T-helper 1 cell treated with Interleukin-12 subunit alpha and Interleukin-12 subunit beta and Interleukin-4 antibody, amounts not matched to agents 30 ng/mL and 1 ng/mL, for 36 hours (primary cell): ENCODE measurements around the gene TOX3. TPM values are rescaled to one million over a fixed set of nuclear protein-coding genes. Genes with fewer than 3 reads are reported as not detected.

ENCODE experiments used
- intact Hi-C: fragments of 100-400 bp; cut with micrococcal nuclease; formaldehyde crosslinking; loops from one replicate; pipeline ENCODE4 v1.15.1; 2024
- total RNA-seq: library from RNA; stranded (reverse); gene quantifications from 2 replicates; pipeline ENCODE4 v1.2.3, GENCODE V29; 2022

Gene TOX3
- total RNA-seq, 1 donor from 2014 or later: not detected

- intact Hi-C loops: no loop called here
Measured at GRCh38 chr16:52538511-52538910, 8.4 kb downstream of the TOX3 start.

- intact Hi-C loops: no loop called here
Measured at GRCh38 chr16:52537516-52537915, 9.4 kb downstream of the TOX3 start.

- intact Hi-C loops: no loop called here
Measured at GRCh38 chr16:52535076-52535475, 11.9 kb downstream of the TOX3 start.

DNA sequence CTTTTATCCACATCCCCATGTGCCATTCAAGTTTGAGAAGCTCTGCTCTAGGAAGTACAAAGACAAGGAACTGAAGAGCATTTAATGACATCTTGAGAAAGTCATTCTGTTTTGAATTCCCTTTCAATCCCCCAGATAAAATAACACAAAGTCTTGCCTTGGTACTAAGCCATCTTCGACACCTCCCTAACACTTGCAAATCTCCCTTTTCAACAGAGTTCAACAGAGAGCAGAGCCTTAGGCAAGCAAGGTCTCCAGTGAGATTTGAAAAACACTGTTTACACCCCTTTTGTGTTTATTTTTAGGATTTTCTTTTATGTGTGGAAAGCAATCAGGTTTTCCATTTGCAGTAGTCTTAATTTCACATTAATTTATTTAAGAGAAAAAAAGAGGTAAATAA, 13.6 kb downstream of the TOX3 start:
- intact Hi-C loops: no loop called here

DNA sequence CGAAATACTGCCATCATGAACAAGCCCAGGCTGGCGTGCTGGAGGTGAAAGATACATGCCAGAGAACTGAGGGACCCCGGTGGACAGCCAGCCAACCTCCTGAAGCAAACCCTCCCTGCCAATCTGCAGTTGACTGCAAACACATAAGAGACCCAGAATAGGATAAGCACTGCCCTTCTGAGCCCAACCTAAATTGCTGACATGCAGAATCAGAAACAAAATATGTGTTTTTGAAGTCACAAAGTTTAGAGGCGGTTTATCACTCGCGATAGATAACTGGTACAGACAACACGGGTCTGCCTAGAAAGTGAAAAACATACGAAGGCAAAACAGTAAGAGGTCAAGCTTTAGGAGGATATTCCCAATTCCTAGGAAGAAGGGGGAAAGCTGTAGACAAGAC, 14.6 kb downstream of the TOX3 start:
- intact Hi-C loops: no loop called here

DNA sequence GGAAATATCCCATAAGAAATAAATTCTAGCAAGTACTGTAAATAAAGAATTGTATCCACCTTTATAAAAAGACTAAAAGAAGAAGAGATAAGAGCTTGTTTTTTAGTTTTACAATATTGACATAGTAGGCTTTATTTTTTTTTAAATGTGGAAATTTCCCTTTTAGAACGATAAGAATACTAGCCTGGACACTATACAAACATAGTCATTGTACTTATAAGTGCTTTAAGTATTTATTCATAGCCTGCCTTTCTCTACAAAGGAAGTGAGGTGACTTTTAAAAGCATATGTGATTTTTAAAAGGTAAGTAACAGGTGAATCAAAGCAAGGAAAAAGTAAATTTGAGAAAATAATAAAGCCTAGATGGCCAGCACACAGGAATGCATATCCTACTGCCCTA, 17.7 kb downstream of the TOX3 start:
- intact Hi-C loops: no loop called here

DNA sequence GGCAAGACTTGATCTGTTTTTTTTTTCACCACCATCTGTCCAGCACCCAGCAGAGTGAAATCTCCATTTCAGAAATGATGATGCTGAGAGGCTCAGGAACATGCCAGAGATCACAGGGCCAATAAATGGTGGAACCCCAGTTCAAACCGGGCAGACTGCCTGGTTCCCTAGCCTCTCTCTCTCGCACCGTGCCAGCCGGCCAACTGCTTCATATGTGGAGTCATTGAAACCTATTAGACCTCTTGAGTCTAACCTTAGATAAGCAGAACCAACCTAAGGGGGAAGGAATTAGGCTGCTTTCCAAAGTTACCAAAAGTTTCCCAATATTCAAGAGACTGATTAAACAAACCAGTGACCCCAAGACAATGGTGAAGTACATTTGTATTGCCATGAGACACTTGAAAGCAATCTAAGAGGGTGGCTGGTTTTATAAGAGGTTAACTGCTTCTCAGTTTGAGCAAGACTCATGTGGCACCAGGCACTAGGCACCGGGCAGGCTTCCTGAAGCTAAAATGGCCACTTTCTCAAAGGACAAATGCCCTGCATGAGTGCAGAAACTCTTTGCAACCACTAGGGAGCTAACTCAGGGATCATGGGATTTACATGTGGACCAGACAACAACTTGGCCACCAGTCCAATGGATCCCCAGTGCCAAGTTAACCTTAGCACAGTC, 18.4 kb downstream of the TOX3 start:
- intact Hi-C loops: no loop called here

DNA sequence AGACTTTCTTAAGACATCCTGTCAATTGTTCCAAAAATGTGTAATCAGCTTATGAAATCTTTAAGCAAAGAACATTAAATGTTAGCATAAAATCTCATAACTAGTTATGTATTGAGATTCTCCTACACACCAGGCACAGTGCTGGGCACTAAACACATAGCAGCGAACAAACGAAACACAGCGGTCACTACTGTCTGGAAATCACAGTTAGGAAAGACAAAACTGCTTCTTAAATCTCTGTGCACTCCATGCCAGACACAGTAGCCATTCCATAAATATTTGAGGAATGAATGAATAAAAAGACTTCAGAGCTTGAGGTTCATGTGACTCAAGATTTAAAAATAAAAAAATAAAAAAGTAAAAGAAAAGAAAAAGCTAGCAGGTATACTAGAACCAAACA, 20.1 kb downstream of the TOX3 start:
- intact Hi-C loops: no loop called here

DNA sequence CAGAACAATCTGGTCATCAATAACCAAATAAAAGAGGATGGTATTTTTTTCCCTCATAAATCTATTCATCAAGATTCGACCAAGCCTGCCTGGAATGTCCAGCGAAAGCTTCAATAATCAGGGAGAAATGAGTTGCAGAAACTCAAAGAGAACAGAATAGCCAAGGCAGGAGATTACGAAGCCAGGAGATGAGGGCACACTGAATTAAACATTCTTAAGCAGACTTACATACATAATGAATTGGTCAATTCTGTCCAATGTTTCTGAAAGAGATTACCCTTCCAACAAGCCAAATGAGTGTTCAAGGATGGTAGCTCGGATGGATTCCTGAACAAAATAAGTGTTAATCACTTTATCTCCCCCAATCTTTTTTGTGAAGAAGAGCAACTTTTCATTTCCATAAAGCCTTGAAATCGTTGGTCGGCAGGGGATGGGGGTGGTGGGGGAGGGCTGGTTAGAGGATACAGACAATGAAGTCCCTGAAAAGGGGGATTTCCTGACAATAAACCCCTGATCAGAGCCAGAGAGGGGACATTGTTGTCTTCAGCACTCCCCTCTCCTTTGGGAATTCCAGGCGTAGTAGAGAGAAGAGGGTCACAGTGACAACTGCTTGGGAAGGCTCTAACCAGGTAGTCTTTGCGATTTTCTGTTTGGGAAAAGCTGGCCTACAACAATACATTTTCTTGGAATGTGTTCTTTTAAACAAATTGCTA, 20.7 kb downstream of the TOX3 start:
- intact Hi-C loops: no loop called here

- intact Hi-C loops: no loop called here
Measured at GRCh38 chr16:52521570-52521969, 25.4 kb downstream of the TOX3 start.

- intact Hi-C loops: loop anchor here (10.0 kb wide), 1 partner anchor 64 kb away; no protein-coding TSS in a partner anchor
Measured at GRCh38 chr16:52518884-52519283, 28.1 kb downstream of the TOX3 start.

- intact Hi-C loops: loop anchor here (10.0 kb wide), 1 partner anchor 60 kb away; no protein-coding TSS in a partner anchor
Measured at GRCh38 chr16:52515068-52515671, 31.8 kb downstream of the TOX3 start.

DNA sequence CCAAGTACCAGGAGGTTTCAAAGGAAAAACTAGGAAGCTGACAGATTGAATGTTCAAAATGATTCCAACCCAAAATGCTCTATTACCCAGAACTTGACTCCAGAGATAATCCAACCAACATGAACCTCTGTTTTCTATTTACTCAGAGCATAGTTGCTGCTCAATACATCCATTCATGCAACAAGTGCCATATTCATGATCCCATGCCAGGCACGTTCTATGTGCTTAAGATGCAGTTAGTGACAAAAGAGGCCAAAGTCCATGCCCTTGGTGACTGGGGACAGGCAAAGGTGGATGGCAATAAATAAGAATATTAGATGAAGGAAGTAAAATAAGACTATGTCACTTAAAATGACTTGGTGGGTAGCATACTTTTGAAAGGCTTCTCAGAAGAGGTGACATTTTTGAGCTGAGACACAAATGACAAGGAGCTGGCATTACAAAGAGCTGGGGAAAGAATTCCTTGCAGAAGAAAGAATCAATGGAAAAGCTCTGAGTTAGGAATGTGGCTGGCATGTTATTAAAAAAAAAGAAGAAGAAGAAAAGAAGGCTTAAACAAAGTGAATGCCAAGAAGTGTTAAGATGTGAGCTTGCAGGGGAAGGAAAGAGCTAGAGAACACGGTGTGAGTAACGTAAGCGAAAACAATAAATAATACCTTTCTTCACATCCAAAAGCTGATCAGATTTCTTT, 34.5 kb downstream of the TOX3 start:
- intact Hi-C loops: loop anchor here (10.0 kb wide), 1 partner anchor 58 kb away; no protein-coding TSS in a partner anchor

- intact Hi-C loops: no loop called here
Measured at GRCh38 chr16:52501746-52502145, 45.2 kb downstream of the TOX3 start.

DNA sequence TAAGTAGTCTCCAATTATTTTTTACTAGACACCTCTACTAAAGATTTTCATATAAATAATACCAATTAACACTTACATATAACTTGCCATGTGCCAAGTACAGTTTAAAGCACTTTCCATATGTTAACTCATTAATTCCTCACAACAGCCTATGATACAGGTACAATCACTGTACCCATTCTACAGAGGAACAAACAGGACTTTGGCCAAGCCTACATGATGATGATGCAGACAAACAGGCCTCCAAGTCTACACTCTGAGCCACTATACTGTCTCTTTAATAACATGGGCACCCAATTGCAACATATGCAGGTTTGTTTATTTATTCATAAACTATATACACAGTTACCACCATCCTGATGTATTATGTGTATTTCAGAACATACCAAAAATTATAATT, 46.0 kb downstream of the TOX3 start:
- intact Hi-C loops: no loop called here

DNA sequence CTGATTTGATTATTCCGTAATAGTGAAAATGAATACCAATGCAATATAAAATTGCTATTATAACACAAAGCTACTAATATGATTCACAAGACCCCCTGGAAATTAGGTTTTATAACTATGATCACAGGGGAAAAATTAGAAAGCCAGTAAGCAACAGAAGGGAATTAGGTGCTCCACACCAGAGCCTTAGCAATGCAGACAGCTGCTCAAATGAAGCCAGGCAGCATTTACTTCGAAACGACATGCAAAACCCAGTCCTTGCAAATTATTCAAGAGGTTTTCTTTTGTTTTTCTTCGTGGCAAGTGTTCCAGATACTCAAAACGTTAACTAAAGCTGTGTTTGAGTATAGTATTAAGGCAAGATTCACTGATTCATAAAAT, 47.9 kb downstream of the TOX3 start:
- intact Hi-C loops: no loop called here

DNA sequence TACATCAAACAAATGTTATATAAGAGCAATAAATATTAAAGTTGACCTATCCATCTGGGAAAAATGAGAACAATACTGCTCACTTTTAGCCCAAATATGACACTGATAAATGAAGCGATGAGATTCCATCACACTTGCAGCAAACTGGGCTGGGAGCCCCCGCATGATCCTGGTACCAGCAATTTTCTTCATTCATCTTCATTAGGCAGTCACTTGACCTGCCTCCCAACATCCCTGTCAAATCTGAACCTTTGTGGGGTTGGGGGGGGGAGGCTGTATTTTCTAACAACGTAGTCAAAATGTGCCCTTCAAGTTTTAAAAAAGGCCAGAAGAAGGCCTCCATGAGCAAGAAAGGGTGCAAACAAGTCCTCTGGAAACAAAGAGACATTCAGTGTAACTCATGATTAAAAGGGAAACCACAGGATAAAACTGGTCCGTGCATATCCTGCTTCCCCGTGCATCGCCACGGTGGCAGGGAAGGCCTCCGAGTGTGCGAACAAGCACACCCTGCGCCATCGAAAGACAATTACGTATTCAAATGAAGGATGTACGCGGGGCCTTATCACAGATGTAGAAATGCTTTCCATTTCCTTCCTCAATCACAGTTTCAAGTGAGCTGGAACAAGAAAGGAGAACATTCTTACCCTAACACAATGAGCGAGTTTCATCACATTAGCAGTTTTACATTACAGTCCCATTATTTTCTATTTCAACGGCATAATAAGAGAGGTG, 48.4 kb downstream of the TOX3 start:
- intact Hi-C loops: no loop called here

DNA sequence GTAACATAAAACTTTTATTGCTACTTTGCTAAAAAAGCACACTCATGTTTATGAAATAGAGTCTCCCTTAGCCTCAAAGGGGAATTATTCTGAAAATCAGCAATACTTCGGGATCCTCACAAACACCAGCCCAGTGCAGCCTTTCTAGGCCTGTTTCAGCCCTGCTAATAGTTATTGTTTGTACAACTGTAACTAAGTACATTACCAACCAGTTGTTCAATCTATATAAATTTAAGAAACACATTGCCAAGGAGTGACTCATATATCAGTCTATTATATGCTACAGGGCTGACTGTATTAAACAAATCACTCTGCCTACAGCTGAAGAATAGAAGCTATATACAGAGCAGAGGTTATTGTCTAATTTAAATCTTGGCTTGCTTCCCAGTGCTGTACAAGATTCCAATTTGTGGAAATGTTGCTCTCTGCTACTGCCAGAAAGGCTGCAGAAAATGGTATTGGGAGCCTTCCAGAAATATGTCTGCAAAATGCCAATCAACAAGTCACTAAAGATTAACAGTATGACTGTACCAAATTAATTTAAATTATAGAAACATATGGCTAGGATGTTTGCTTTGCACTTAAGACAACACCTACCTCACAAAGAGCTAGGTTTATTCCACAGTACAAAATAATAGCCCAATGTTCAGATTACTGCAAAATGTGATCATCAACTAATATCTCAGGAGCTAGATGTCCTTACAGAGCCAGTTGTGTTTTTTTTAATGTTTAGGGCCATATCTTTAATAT, 49.7 kb downstream of the TOX3 start:
- intact Hi-C loops: no loop called here

GRCh38 chr16:52496051-52496876, 50.7 kb downstream of the TOX3 start:
- intact Hi-C loops: no loop called here

- intact Hi-C loops: no loop called here
Measured at GRCh38 chr16:52494621-52495020, 52.3 kb downstream of the TOX3 start.
